Right lobe of liver (tissue), 4 donors: ENCODE data around the gene PTPRK.

ENCODE experiments used
- CTCF ChIP-seq, 4 donors: fragments of 200-600 bp in 3 of 4; fragments of 450-650 bp in 1 of 4; IDR thresholded peaks; one replicate each; pipeline versions ENCODE4 v1.5.1 to v1.8.0; 2016 to 2022; ENCODE audit warnings: antibody characterized with exemption in 4 of 4, mild to moderate bottlenecking in 2 of 4
- POLR2A ChIP-seq: fragments of 450-650 bp; IDR thresholded peaks from one replicate; pipeline ENCODE4 v1.6.1; 2017; ENCODE audit warnings: antibody characterized with exemption, mild to moderate bottlenecking
- donor health status: DM: no; HTN: no; CAD: no.
- donor health status: DM: no; HTN: no; CAD: no.
- donor health status: DM: no; HTN: yes; CAD: no.

- TF ChIP-seq CTCF (IDR thresholded peaks at IDR 0.05) (no peak), POLR2A (no peak)
Measured at GRCh38 chr6:128339635-128340450, 180.6 kb downstream of the PTPRK start.
